HG02763 (cell line): ENCODE data around the gene ANO8.
A peak's percentile ranks its signal among the peaks of the same experiment; 100 is the strongest.

Source experiments
- ATAC-seq: cut with Tn5 transposase; IDR thresholded peaks from one replicate; pipeline ENCODE4 v1.9.1; 2021; ENCODE audit warnings: mild to moderate bottlenecking, moderate library complexity; ENCODE audit not compliant: unreplicated experiment

The ANO8 gene

GRCh38 chr19:17346109-17346671 lies 11.5 kb upstream of the ANO8 start:
- no peak for ATAC-seq

GRCh38 chr19:17341845-17342244 lies 7.2 kb upstream of the ANO8 start:
- no peak for ATAC-seq

DNA sequence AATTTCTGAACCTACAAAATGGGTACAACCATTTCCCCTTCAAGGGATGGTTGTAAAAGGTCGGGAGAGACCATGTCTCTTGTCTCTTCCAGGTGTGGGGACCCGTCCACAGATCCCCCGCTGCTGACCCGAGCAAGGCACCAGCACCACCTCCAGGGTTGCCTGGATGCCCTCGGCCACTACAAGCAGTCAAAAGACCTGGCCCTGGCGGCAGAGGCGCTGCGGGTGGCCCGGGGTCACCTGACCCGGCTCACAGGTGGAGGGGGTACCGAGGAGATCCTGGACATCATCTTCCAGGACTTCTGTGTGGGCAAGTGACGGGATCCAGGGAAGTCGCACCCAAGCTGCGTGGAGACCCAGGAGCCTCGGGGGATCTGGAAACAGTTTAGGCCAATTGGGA lies 6.7 kb upstream of the ANO8 start:
- ATAC-seq = no peak

DNA sequence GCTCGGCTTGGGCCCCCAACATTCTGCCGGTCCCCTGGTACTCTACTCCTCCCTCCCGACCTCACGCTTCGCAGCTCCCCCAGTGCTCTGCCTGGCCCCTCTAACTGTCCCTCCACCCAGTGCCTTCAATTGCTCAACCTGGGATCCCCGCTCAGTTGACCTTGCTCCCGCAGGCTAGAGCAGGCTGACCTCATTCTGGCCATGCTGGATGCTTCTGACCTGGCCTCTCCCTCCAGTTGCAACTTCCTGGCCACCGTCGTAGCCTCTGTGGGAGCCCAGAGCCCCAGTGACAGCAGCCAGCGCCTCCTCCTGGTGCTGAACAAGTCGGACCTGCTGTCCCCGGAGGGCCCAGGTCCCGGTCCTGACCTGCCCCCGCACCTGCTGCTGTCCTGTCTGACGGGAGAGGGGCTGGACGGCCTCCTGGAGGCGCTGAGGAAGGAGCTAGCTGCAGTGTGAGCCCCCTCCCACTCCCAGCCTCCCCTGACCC lies 6.3 kb upstream of the ANO8 start:
- ATAC-seq = no peak

DNA sequence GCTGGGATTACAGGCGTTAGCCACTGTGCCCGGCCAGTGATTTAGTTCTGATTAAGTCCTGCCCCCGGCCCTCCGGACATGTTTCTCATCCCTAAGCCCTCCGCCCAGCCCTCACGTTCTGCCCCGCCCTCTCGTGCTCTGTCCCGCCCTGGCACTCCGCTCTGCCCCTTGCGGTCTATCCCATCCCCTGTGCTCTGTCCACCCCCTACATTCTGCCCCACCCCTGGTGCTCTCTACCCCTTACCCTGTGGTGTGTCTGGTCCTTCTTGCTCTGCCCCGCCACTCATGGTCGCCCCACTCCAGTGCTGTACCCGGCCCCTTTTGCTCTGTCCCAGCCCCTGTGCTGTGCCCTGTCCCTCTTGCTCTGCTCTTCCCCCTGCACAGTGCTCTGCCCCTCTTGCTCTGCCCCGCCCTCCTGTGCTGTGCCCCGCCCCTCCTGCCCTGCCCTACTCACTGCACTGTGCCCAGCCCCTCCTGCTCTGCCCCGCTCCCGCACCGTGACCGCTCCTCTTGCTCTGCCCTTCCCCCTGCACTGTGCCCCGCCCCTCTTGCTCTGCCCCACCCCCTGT lies 5.7 kb upstream of the ANO8 start:
- ATAC-seq = no peak

DNA sequence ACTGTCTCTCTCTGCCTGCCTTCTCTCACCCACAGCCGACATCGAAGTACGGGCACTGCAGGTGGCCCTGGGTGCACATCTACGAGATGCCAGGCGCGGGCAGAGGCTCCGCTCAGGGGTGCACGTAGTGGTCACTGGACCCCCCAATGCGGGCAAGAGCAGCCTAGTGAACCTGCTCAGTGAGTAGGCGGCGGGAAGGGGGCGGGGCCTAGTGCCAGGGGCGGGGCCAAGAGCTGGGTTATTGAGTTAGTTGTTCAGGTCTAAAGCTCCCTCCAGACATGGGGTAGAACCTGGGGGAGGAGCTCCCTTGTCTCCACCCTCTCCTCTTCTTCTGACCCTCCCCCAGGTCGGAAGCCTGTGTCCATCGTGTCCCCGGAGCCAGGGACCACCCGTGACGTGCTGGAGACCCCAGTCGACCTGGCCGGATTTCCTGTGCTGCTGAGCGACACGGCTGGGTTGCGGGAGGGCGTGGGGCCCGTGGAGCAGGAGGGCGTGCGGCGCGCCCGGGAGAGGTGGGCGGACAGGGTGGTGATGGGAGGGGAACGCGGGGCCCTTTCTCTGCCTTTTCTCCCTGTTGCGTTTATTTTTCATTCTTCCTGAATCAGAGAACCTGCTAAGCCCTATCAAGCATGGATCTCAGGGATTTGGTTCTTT lies 4.6 kb upstream of the ANO8 start:
- ATAC-seq = no peak

GRCh38 chr19:17338433-17339078 lies 3.9 kb upstream of the ANO8 start:
- no peak for ATAC-seq

DNA sequence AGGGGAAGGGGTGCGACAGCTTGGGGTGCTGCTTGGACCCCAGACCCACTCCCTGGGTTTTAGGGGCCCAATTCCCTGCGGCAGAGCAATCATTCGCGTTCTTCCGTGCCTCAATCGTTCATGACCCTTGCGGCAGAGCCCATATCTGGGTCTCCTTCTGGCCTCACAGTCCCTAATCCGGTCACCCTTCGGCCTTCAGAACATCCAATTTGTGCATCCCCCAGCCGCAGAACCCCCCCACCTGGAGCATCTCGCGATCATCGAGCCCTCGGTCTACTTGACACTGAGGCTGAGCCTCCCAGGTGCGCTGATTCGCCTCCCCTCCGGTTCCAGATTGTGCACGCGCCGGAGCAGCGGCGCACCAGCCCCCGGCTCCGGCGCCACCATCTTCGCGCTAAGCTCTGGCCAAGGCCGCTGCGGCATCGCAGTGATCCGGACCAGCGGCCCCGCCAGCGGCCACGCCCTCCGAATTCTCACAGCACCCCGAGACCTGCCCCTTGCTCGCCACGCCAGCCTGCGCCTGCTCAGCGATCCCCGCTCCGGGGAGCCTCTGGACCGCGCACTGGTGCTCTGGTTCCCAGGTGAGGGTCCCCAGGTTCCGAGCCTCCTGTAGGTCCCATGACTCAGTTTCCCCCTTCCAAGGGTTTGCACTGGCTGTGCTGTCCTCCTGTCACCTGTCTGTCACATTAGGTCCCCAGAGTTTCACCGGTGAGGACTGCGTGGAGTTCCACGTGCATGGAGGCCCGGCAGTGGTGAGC lies 3.2 kb upstream of the ANO8 start:
- no peak for ATAC-seq

DNA sequence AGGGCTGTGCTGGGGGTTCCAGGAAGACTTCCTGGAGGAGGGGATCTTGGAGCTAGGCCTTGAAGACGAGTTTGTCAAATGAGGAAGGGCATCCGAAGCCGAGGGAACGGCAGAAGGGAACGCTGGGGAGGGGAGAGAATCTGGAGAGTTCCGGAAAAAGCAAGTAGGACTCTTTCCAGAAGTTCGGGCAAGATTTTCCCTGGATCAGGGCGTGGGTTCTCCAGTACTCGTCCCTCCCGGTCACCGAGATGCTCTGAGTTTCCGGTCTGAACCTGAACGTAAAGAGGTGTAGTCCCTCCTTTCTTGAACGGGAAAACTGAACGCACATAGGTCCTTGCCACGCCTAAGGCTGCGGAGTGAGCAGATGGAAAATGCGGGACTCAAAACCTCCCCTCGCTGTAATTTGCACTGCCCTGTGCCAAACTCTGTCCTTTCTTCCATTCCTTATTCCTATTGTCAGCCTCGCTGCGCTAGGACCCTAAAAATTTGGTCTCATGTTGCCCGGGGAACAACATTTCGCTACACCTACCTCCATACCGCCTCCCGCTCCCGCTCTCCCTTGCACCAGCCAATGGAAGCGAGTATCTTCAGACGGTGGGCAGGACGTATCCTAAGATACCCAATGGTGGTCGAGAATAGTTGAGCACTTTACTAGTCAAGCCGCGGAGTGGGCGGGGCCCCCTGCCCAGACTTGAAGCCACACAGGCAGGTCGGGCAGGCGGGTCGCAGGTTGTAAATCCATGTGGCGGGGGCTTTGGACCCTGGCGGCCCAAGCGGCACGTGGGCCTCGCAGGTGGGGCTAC lies 2.4 kb upstream of the ANO8 start, which contains the start of gene GTPBP3:
Gene GTPBP3 (plus strand): TSS at position 682 of the 803 bp plus-strand sequence. CDS start 59 bp downstream, at position 741.
- ATAC-seq = peak; percentile 75

DNA sequence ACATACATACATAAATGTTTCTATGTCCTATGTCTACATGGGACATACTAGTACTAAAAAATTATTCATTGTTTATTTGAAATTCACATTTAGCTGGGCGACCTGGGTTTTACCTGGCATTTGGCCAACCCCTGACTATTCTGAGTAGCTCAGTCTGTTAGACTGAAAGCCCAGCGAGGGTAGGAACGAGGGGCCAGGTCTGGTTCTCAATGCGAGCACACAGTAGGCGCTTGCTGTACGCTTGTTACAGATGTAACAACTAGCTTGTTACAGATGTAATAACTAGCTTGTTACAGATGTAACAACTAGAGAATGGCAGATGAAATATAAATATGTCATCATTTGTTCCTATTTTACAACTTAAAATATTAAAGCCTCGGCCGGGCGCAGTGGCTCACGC lies 920 bp upstream of the ANO8 start:
- no peak for ATAC-seq

DNA sequence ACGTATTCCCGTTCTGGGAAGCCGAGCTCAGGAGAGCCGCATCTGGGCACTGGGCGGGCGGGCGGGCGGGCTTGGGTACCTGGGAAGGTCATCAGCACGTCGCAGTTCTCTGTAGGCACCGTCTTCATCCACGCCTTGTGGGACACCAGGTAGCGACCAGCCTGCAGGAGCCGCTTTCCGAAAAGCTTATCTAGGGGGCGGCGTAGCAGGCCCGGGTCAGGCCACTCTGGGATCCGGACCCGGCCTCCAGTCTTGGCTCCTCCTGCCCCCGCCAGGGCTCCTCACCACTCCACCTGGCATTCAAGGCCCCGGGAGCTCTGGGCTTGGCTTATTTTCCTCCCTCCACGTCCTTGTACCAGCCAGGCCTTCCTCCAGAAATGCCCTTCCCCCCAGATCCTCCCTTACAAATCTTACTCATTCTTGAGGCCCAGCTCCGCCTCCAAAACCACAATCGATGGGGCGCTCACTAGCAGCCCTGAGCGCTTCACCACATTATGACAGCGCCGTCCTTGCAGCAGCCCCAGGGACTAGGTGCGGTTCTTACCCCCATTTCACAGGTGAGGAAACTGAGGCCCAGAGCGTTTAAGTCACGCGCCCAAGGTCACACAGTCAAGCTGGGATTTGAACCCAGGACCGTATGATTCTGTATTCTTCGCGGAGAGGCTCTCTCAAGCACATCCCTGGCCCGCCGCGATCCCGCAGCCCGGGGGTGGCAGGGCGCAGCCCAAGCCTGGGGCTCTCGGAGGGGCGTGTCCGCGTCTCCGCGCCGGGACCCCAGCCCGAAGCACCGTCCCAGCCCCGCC lies 843 bp downstream of the ANO8 start:
- no peak for ATAC-seq

GRCh38 chr19:17332677-17333581 lies 1.7 kb downstream of the ANO8 start:
- no peak for ATAC-seq

- no peak for ATAC-seq
Measured at GRCh38 chr19:17332360-17332676, 2.3 kb downstream of the ANO8 start.

- no peak for ATAC-seq
Measured at GRCh38 chr19:17331045-17331558, 3.6 kb downstream of the ANO8 start.

- ATAC-seq = no peak
Measured at GRCh38 chr19:17330262-17331044, 4.2 kb downstream of the ANO8 start.

GRCh38 chr19:17329366-17330261 lies 5.0 kb downstream of the ANO8 start:
- no peak for ATAC-seq
